A549 treated with DMSO at 1 μM for 4 hours (cell line): ENCODE data around the gene RGS1. TPM values are rescaled to one million over a fixed set of nuclear protein-coding genes. Genes with fewer than 3 reads are reported as not detected.

Source experiments
- total RNA-seq: library from RNA; stranded (reverse); fragments of 200-300 nt; extraction: Qiagen RNA extraction; gene quantifications from 5 replicates; pipeline ENCODE4 v1.2.3, GENCODE V29; 2022; ENCODE audit warnings: low read depth

Gene RGS1, protein sequence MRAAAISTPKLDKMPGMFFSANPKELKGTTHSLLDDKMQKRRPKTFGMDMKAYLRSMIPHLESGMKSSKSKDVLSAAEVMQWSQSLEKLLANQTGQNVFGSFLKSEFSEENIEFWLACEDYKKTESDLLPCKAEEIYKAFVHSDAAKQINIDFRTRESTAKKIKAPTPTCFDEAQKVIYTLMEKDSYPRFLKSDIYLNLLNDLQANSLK
- not detected in 5 replicates for total RNA-seq

DNA sequence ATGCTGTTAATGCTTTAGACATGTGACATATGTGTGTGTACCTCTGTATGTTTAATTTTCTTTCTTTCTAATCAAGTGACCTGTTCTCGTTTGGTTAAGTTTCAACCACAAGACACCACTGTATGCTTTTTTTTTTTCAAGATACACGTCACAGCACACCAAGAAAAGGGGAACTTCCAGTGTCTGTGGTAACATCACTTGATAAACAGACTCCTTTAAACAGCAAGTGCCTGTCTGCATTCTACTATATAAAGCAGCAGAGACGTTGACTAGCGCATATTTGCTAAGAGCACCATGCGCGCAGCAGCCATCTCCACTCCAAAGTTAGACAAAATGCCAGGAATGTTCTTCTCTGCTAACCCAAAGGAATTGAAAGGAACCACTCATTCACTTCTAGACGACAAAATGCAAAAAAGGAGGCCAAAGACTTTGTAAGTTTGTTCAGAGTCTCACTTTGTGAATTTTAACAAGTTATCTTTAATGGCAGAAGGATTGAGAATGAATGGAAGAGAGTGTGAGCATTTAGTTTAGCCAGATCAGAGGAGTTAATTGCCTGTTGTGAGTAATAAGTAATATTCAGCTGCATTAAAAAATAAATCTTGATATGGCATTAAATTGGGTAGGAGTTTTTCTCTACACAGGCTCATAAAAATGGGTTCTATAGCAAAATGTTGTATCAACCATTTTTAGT is at the start of gene RGS1:
Gene RGS1 (plus strand): TSS at position 275 of the 691 bp plus-strand sequence. CDS start 20 bp downstream, at position 295.

Other genes starting within 250 kb of the RGS1 start
- gene RGS13, start 60.4 kb downstream of the RGS1 start, total RNA-seq: not detected in 5 replicates
- 16.5 to 24.1 TPM (median 20.0 TPM) in 5 replicates for gene RGS2, start 233.3 kb downstream of the RGS1 start, total RNA-seq